K562 (cell line): ENCODE measurements around the gene RHOV. TPM values are rescaled to one million over a fixed set of nuclear protein-coding genes. Genes with fewer than 3 reads are reported as not detected.

ENCODE experiments used
- CCNT2 ChIP-seq: IDR thresholded peaks from 2 replicates; pipeline ENCODE4 v1.6.1; 2011; ENCODE audit warnings: borderline replicate concordance, low read depth, mild to moderate bottlenecking, moderate library complexity, mixed read lengths, low read length; ENCODE audit not compliant: insufficient read length; ENCODE audit errors: extremely low read depth
- FOXO4 ChIP-seq: fragments of 450-650 bp; formaldehyde crosslinking; IDR thresholded peaks from 2 replicates; pipeline ENCODE4 v1.4.0; 2020; ENCODE audit warnings: mild to moderate bottlenecking, moderate library complexity
- L3MBTL2 ChIP-seq: fragments of 450-650 bp; IDR thresholded peaks from 2 replicates; pipeline ENCODE4 v1.6.1; 2016; ENCODE audit warnings: mild to moderate bottlenecking, moderate library complexity
- MTA3 ChIP-seq: fragments of 450-650 bp; formaldehyde crosslinking; IDR thresholded peaks from 2 replicates; pipeline ENCODE4 v1.6.1; 2017; ENCODE audit warnings: mild to moderate bottlenecking, borderline replicate concordance
- PTTG1 ChIP-seq: fragments of 450-650 bp; IDR thresholded peaks from 2 replicates; pipeline ENCODE4 v1.6.1; 2016; ENCODE audit warnings: low read depth, mild to moderate bottlenecking, missing genetic modification characterization, missing compliant biosample characterization
- SMARCC2 ChIP-seq: fragments of 450-650 bp; IDR thresholded peaks from 2 replicates; pipeline ENCODE4 v1.6.1; 2017; ENCODE audit warnings: antibody characterized with exemption, moderate library complexity, mild to moderate bottlenecking, low read depth
- SOX6 ChIP-seq: fragments of 450-650 bp; IDR thresholded peaks from 2 replicates; pipeline ENCODE4 v1.6.1; 2014; ENCODE audit warnings: mild to moderate bottlenecking
- polyA plus RNA-seq, 8 experiments: library from polyadenylated mRNA; depleted of rRNA in 4 of 8; stranded (reverse) in 5 of 8; unstranded in 3 of 8; fragments of >200 nt; fragmentation: Nextera tagmentation in 2 of 8; fragmentation: Illumina TruSeq in 1 of 8; extraction: Ambion mirVana in 2 of 8; extraction: Trizol in 1 of 8; gene quantifications; 2 replicates each; pipeline versions ENCODE4 v1.2.1 to v1.2.3, GENCODE V29; 2011 to 2014; ENCODE audit warnings: inconsistent platforms in 1 of 8, missing spikeins in 1 of 8
- total RNA-seq, 7 experiments: library from RNA; depleted of rRNA in 6 of 7; stranded (reverse); fragments of >200 nt in 6 of 7; fragmentation: Illumina TruSeq in 2 of 7; extraction: Trizol in 2 of 7; gene quantifications; 2 replicates each; pipeline versions ENCODE4 v1.2.1 to v1.2.3, GENCODE V29; 2011 to 2021; ENCODE audit warnings: low replicate concordance in 1 of 7
- TF ChIP-seq, protein P1 (sequence below), 2 experiments: IDR thresholded peaks; 2 replicates each; pipeline ENCODE4 v1.6.1; 2011; ENCODE audit warnings: borderline replicate concordance in 1 of 2, control low read depth in 1 of 2, low read depth in 1 of 2, low read length in 1 of 2, mild to moderate bottlenecking in 1 of 2, mixed read lengths in 1 of 2, moderate library complexity in 1 of 2; ENCODE audit not compliant: insufficient read depth in 1 of 2, insufficient read length in 1 of 2, poor library complexity in 1 of 2, severe bottlenecking in 1 of 2; ENCODE audit errors: extremely low read depth in 1 of 2
- TF ChIP-seq, protein P2 (sequence below), 2 experiments: fragments of 450-650 bp in 1 of 2; sonication (generic) in 1 of 2; formaldehyde crosslinking; conservative IDR thresholded peaks; 2 replicates each; pipeline versions ENCODE4 v1.4.0 to v1.8.1; 2020 to 2022; ENCODE audit warnings: mild to moderate bottlenecking in 1 of 2, missing genetic modification reagents in 1 of 2
- TF ChIP-seq, protein P3 (sequence below): sonication (generic); formaldehyde crosslinking; IDR thresholded peaks from 2 replicates; pipeline ENCODE4 v1.9.0; 2022; ENCODE audit warnings: mild to moderate bottlenecking, missing genetic modification reagents
- TF ChIP-seq, protein P4 (sequence below): IDR thresholded peaks from 2 replicates; pipeline ENCODE4 v1.6.1; 2012; ENCODE audit warnings: low read depth, low read length, improper control_type of control experiment, borderline replicate concordance
- TF ChIP-seq, protein P5 (sequence below): IDR thresholded peaks from 2 replicates; pipeline ENCODE4 v1.6.1; 2016; ENCODE audit warnings: missing genetic modification characterization, missing compliant biosample characterization
- TF ChIP-seq, protein P6 (sequence below): fragments of 450-650 bp; IDR thresholded peaks from 2 replicates; pipeline ENCODE4 v1.6.1; 2016; ENCODE audit warnings: borderline replicate concordance

RHOV gene
- total and polyA plus RNA-seq, 9 of the 15 experiments (the other 6 are each of a cell fraction or from before 2014, with no cell fraction given) = 0.08 to 2.0 (median 1.1) TPM

DNA sequence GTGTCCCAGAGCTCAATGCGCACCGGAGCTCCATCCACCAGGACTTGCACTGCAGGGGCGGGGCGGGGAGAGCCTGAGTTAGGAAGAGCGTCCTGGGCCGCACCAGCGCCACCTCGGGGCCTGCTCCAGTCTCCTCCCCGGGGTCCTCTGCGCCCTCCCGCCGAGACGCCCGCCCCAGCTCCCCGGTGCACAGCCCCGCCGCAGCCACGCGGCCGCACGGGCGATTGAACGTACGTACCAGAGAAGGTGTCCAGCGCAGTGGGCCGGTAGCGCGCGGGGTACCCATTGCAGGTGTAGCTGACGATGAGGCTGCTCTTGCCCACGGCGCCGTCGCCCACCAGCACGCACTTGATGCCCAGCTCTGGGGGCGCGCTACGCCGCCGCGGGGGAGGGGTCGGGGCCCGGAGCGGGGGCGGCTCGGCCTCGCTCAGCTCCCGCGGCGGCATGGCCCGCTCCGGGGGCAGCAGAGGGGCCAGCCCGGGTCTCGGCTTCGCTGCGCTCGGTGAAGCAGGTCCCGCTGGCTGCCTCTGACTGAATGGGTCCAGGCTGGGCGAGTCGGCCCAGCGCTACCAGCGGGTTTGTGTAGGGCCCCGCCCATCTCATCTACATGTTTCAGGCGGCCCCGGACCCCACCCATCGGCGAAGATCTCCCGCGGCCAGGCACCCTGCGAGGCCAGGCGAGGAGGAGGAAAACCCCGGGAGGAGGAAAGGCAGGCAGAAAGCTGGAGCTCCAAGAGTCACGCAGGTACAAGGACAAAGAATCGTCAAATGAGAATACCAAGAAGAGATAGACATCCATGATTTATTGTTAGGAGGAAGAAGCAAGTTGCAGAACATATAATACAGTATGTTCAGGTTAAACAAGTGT lies at the start of gene RHOV (continued):
- TF ChIP-seq, protein P1, sequence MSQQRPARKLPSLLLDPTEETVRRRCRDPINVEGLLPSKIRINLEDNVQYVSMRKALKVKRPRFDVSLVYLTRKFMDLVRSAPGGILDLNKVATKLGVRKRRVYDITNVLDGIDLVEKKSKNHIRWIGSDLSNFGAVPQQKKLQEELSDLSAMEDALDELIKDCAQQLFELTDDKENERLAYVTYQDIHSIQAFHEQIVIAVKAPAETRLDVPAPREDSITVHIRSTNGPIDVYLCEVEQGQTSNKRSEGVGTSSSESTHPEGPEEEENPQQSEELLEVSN (IDR thresholded peaks at IDR 0.05; ENCODE audit: borderline replicate concordance in 1 of 2, extremely low read depth in 1 of 2, insufficient read depth in 1 of 2, insufficient read length in 1 of 2, low read depth in 1 of 2, low read length in 1 of 2, poor library complexity in 1 of 2, severe bottlenecking in 1 of 2) = peak in 1 of 2 experiments; percentile 87
- no peak for TF ChIP-seq FOXO4 (CRISPR knock-in tag)
- peak; percentile 71; the same call in 1 of the 2 replicates for TF ChIP-seq MTA3
- peak; percentile 72 for TF ChIP-seq L3MBTL2
- TF ChIP-seq SMARCC2 = no peak
- TF ChIP-seq, protein P2, sequence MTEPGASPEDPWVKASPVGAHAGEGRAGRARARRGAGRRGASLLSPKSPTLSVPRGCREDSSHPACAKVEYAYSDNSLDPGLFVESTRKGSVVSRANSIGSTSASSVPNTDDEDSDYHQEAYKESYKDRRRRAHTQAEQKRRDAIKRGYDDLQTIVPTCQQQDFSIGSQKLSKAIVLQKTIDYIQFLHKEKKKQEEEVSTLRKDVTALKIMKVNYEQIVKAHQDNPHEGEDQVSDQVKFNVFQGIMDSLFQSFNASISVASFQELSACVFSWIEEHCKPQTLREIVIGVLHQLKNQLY (CRISPR knock-in tag; conservative IDR thresholded peaks at IDR 0.05) = no peak
- TF ChIP-seq PTTG1 (tag) = no peak
- TF ChIP-seq, protein P3, sequence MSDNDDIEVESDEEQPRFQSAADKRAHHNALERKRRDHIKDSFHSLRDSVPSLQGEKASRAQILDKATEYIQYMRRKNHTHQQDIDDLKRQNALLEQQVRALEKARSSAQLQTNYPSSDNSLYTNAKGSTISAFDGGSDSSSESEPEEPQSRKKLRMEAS (CRISPR knock-in tag) = peak; percentile 78
- TF ChIP-seq, protein P4, sequence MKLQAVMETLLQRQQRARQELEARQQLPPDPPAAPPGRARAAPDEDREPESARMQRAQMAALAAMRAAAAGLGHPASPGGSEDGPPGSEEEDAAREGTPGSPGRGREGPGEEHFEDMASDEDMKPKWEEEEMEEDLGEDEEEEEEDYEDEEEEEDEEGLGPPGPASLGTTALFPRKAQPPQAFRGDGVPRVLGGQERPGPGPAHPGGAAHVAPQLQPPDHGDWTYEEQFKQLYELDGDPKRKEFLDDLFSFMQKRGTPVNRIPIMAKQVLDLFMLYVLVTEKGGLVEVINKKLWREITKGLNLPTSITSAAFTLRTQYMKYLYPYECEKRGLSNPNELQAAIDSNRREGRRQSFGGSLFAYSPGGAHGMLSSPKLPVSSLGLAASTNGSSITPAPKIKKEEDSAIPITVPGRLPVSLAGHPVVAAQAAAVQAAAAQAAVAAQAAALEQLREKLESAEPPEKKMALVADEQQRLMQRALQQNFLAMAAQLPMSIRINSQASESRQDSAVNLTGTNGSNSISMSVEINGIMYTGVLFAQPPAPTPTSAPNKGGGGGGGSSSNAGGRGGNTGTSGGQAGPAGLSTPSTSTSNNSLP = no peak
- TF ChIP-seq SOX6 = peak; percentile 37; the same call in 1 of the 2 replicates
- TF ChIP-seq, protein P5, sequence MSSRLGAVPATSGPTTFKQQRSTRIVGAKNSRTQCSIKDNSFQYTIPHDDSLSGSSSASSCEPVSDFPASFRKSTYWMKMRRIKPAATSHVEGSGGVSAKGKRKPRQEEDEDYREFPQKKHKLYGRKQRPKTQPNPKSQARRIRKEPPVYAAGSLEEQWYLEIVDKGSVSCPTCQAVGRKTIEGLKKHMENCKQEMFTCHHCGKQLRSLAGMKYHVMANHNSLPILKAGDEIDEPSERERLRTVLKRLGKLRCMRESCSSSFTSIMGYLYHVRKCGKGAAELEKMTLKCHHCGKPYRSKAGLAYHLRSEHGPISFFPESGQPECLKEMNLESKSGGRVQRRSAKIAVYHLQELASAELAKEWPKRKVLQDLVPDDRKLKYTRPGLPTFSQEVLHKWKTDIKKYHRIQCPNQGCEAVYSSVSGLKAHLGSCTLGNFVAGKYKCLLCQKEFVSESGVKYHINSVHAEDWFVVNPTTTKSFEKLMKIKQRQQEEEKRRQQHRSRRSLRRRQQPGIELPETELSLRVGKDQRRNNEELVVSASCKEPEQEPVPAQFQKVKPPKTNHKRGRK = no peak
- TF ChIP-seq CCNT2 = peak; percentile 67
- TF ChIP-seq, protein P6, sequence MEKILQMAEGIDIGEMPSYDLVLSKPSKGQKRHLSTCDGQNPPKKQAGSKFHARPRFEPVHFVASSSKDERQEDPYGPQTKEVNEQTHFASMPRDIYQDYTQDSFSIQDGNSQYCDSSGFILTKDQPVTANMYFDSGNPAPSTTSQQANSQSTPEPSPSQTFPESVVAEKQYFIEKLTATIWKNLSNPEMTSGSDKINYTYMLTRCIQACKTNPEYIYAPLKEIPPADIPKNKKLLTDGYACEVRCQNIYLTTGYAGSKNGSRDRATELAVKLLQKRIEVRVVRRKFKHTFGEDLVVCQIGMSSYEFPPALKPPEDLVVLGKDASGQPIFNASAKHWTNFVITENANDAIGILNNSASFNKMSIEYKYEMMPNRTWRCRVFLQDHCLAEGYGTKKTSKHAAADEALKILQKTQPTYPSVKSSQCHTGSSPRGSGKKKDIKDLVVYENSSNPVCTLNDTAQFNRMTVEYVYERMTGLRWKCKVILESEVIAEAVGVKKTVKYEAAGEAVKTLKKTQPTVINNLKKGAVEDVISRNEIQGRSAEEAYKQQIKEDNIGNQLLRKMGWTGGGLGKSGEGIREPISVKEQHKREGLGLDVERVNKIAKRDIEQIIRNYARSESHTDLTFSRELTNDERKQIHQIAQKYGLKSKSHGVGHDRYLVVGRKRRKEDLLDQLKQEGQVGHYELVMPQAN = peak; percentile 35; the same call in 1 of the 2 replicates
